ENCODE data around the gene STOML3. TPM values are rescaled to one million over a fixed set of nuclear protein-coding genes. Genes with fewer than 3 reads are reported as not detected.

STOML3 gene
- total and polyA plus RNA-seq, 2 of the 4 experiments (the other 2 are of a cell fraction) = not detected

GRCh38 chr13:39023761-39024160, 33.1 kb upstream of the STOML3 start:
- peaks cover 12% of the 10 kb centered on the region for H3K36me3 ChIP-seq (ENCODE audit: control insufficient read depth, insufficient read depth, low read length)
- no peak overlapping the region for H3K27ac ChIP-seq (ENCODE audit: insufficient read depth, low read length)
- no peak overlapping the region for H2AK9ac ChIP-seq (replicated peaks; ENCODE audit: low read depth, low read length, poor library complexity)
- H3K18ac ChIP-seq (ENCODE audit: low read depth, low read length) = peak overlapping the region; percentile 24; the same call in 1 of the 2 replicates
- peak overlapping the region; percentile 50; the same call in 1 of the 2 replicates for H3K4me2 ChIP-seq (ENCODE audit: low read depth, low read length)
- H3K9me1 ChIP-seq (ENCODE audit: insufficient read depth, low read length) = no peaks in the 10 kb centered on the region; the same call in 1 of the 2 replicates
- ChIA-PET CTCF (interaction anchor here (1.1 kb wide), 1 partner anchor 10 kb away, joined by 6 read pairs; no protein-coding TSS in a partner anchor), POLR2A (ENCODE audit: unreplicated experiment) (no interaction called here)
- TF ChIP-seq CEBPB (IDR thresholded peaks at IDR 0.05; ENCODE audit: low read depth, low read length) (peak; percentile 64), MXI1 (IDR thresholded peaks at IDR 0.05; ENCODE audit: borderline replicate concordance, low read depth, low read length) (no peak), SMC3 (IDR thresholded peaks at IDR 0.05; ENCODE audit: low read depth, low read length) (no peak), NFE2L2 (IDR thresholded peaks at IDR 0.05; ENCODE audit: low read depth, low read length) (no peak)
- peak; percentile 54 for DNase-seq
- no peak overlapping the region for H2AFZ ChIP-seq (replicated peaks; ENCODE audit: low read length, poor library complexity)
- no peak overlapping the region for H4K8ac ChIP-seq (ENCODE audit: low read depth in 2 of 2, low read length in 2 of 2)
- H4K91ac ChIP-seq (ENCODE audit: insufficient read depth, low read depth, low read length) = no peak overlapping the region
- ATAC-seq (ENCODE audit: low read depth) = peak; percentile 82
- H2BK20ac ChIP-seq (ENCODE audit: low read depth, low read length) = no peak overlapping the region
- peak overlapping the region; percentile 62 for H2BK5ac ChIP-seq (ENCODE audit: low read depth, low read length, poor library complexity, severe bottlenecking)
- no peaks in the 10 kb centered on the region for H3K9me3 ChIP-seq (ENCODE audit: control insufficient read depth, insufficient read depth, low read length)
- no peak overlapping the region for H4K5ac ChIP-seq (ENCODE audit: low read depth, low read length)
- no peak overlapping the region for H3K23ac ChIP-seq (ENCODE audit: low read depth, low read length)
- intact Hi-C loops (cut with micrococcal nuclease) (no loop called here), dilution Hi-C loops (cut with HindIII; ENCODE audit: low sequenced_read_pairs, unreplicated experiment) (no loop called here), in situ Hi-C loops (cut with MboI; ENCODE audit: low sequenced_read_pairs) (no loop called here)
- H3K4me1 ChIP-seq (ENCODE audit: control insufficient read depth, insufficient read depth, low read length) = peaks cover 4% of the 10 kb centered on the region
- H2BK120ac ChIP-seq (ENCODE audit: low read depth, low read length) = no peak overlapping the region
- H3K4ac ChIP-seq (ENCODE audit: low read depth, low read length) = no peak overlapping the region
- H3K79me1 ChIP-seq (ENCODE audit: low read depth in 1 of 2, low read length in 2 of 2) = peaks cover 0 to 5% of the 10 kb centered on the region in 2 experiments; a peak in 3 of 4 replicates
- no peaks in the 10 kb centered on the region for H4K20me1 ChIP-seq (ENCODE audit: insufficient read depth, low read length)
- BruUV-seq (replicated peaks) = no TSS peak
- no peak overlapping the region for H3K56ac ChIP-seq (ENCODE audit: extremely low read depth, insufficient read depth, low read length)
- H2BK15ac ChIP-seq (ENCODE audit: low read depth, low read length) = no peak overlapping the region
- no peak overlapping the region for H3K14ac ChIP-seq (replicated peaks; ENCODE audit: low read depth, low read length)
- H2AK5ac ChIP-seq (ENCODE audit: low read depth, low read length) = no peak overlapping the region
- no peak overlapping the region for H3K4me3 ChIP-seq (ENCODE audit: insufficient read depth, low read depth, low read length)
- no peaks in the 10 kb centered on the region for H3K27me3 ChIP-seq (ENCODE audit: control insufficient read depth, insufficient read depth, low read length)
- H3K9ac ChIP-seq (ENCODE audit: low read depth, low read length) = no peak overlapping the region

All from IMR-90 (cell line).